Lower leg skin (tissue), 4 donors: ENCODE data around the gene MTARC2. TPM values are rescaled to one million over a fixed set of nuclear protein-coding genes. Genes with fewer than 3 reads are reported as not detected.

ENCODE experiments used
- DNase-seq, 2 donors: peaks; one replicate each; pipeline ENCODE4 v3.0.0-alpha.2; 2019; ENCODE audit warnings: low spot score in 2 of 2
- H3K4me3 ChIP-seq: fragments of 200-600 bp; sonication (generic); 2 replicates; pipeline ENCODE4 v1.5.1; 2017; ENCODE audit warnings: mild to moderate bottlenecking, low read depth; ENCODE audit not compliant: poor library complexity, severe bottlenecking
- POLR2A ChIP-seq, 2 donors: fragments of 450-650 bp; IDR thresholded peaks; one replicate each; pipeline ENCODE4 v1.6.1; 2016 to 2017; ENCODE audit warnings: antibody characterized with exemption in 2 of 2, mild to moderate bottlenecking in 1 of 2, moderate library complexity in 1 of 2
- WGBS, 2 donors: methylation state at CpG; one replicate each; pipeline ENCODE4 v1.1.5; 2018; 5-methylcytosine and 5-hydroxymethylcytosine counted together
- intact Hi-C: fragments of 100-400 bp; cut with DNase I; formaldehyde crosslinking; loops from one replicate; pipeline ENCODE4 v1.15.0; 2023; ENCODE audit warnings: low total_unique reads
- total RNA-seq, 4 donors: library from RNA; depleted of rRNA; stranded (reverse); fragments of >200 nt; gene quantifications; one replicate each; pipeline ENCODE4 v1.1.0, GENCODE V29; 2016
- TF ChIP-seq, protein P1 (sequence below), 3 donors: fragments of 450-650 bp; IDR thresholded peaks; one replicate each; pipeline ENCODE4 v1.5.1; 2016; ENCODE audit warnings: antibody characterized with exemption in 3 of 3, mild to moderate bottlenecking in 3 of 3, moderate library complexity in 2 of 3

MTARC2 gene
- total RNA-seq, 4 donors from 2014 or later = 4.3 to 8.6 (median 5.6) TPM

DNA sequence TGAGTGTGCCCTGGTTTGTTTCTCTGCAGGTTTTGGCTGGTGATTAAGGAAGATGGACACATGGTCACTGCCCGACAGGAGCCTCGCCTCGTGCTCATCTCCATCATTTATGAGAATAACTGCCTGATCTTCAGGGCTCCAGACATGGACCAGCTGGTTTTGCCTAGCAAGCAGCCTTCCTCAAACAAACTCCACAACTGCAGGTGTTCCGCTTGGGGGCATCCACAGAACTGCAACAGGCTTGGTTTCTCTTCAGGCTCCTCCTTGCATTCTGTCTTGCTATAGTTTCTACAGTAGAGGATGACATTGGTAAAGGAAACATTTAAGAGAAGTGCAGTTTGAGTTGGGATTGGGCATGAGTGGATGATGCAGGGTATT, 6.8 kb downstream of the MTARC2 start:
- WGBS, 2 donors = 90 to 96% methylated on average over 4 of the region's 4 CpGs
- no peak overlapping the region for H3K4me3 ChIP-seq
- intact Hi-C loops = no loop called here
- TF ChIP-seq POLR2A (IDR thresholded peaks at IDR 0.05) = no peak
- TF ChIP-seq, protein P1, sequence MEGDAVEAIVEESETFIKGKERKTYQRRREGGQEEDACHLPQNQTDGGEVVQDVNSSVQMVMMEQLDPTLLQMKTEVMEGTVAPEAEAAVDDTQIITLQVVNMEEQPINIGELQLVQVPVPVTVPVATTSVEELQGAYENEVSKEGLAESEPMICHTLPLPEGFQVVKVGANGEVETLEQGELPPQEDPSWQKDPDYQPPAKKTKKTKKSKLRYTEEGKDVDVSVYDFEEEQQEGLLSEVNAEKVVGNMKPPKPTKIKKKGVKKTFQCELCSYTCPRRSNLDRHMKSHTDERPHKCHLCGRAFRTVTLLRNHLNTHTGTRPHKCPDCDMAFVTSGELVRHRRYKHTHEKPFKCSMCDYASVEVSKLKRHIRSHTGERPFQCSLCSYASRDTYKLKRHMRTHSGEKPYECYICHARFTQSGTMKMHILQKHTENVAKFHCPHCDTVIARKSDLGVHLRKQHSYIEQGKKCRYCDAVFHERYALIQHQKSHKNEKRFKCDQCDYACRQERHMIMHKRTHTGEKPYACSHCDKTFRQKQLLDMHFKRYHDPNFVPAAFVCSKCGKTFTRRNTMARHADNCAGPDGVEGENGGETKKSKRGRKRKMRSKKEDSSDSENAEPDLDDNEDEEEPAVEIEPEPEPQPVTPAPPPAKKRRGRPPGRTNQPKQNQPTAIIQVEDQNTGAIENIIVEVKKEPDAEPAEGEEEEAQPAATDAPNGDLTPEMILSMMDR (IDR thresholded peaks at IDR 0.05) = no peak
- DNase-seq = no peak

DNA sequence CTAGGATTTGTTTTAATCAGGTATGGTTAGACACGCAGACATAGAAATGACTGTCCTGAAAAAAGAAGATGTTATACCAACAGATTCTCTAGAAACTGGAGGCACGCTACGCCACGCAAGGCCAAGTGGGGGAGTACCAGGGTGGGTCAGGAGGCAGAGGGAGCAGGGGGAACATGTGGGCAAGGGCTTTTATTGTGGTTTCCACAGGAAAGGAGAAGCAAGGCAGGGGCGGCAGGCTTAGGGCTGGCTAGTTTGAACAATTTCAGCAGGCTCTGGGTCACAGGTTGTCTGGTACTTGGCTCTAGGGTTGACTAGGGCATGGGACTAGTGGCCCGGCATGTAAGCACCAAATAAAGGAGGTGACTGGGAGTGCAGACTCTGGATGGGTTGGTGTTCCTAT, 7.2 kb downstream of the MTARC2 start:
- H3K4me3 ChIP-seq = no peak overlapping the region
- TF ChIP-seq POLR2A (IDR thresholded peaks at IDR 0.05) = no peak
- TF ChIP-seq, protein P1 (IDR thresholded peaks at IDR 0.05) = no peak
- no peak for DNase-seq
- WGBS, 2 donors = 90 to 93% methylated on average over 6 of the region's 6 CpGs
- intact Hi-C loops = no loop called here

DNA sequence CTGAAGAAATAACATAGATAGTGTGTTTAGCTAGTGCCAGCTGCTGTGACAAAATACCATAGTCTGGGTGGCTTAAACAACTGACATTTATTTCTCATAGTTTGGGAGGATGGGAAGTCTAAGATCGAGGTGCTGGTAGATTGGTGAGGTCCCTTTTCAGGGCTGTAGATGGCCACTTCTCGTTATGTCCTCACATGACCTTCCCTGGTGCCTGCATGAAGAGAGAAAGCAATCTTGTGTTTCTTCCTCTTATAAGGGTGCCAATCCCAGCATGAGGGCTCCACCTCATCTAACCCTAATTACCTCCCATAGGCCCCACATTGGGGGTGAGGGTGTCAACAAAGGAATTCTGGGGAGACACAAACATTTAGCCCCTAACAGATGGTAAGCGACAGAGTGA, 9.3 kb downstream of the MTARC2 start:
- no peak for DNase-seq
- no peak overlapping the region for H3K4me3 ChIP-seq
- 90 to 95% methylated on average over 3 of the region's 3 CpGs for WGBS, 2 donors
- TF ChIP-seq POLR2A (IDR thresholded peaks at IDR 0.05) = no peak
- TF ChIP-seq, protein P1 (IDR thresholded peaks at IDR 0.05) = no peak
- intact Hi-C loops = no loop called here

DNA sequence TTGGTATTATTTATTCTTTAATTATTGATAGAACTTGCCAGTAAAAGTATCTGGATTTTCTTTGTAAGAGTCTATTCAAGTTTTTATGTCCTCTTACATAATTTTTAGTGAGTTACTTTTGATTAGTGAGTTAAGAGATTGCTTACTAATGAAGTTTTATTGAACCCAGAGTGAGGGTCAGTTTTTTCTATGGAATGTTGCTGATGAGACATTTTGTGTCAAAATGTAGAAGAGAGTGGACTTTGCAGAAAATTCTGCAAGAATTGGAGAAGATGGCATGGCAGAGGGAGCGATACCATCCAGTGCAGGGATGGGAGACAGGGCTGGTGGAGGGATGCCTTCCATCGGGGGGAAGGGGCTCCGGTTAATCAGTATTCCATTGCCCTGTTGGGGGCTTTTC, 11.0 kb downstream of the MTARC2 start:
- no peak overlapping the region for H3K4me3 ChIP-seq
- intact Hi-C loops = no loop called here
- 91 to 95% methylated on average over 3 of the region's 3 CpGs for WGBS, 2 donors
- no peak for TF ChIP-seq POLR2A (IDR thresholded peaks at IDR 0.05)
- TF ChIP-seq, protein P1 (IDR thresholded peaks at IDR 0.05) = no peak
- no peak for DNase-seq

DNA sequence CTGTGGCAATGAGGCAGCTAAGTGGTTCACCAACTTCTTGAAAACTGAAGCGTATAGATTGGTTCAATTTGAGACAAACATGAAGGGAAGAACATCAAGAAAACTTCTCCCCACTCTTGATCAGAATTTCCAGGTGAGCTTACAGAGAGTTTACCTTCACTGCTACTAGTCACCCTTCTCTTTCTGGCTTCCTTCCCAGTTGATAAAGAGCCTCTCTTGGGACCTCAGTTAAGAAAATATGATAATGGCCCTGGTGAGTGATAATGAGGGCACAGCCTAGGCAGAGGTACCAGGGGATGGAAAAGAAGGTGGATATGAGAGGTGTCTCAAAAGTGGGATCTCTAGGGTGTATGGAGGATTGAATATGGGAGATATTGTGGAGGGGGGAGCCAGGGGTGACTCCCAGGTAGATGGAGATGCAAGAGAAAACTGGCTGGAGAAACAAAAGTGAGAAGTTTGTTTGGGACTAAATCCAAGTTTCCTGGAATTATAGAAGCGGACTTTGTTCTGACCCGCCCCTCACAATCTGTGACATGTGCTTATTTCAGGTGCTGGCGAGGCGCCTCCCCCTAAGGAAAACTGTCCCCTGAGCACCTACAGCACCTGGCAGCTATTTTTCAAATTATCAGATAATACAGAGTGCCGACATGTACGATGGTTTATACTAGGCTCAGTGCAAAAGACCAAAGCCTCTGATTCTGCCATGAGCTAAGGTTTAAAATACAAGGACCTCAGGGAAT, 13.7 kb downstream of the MTARC2 start:
- intact Hi-C loops = no loop called here
- TF ChIP-seq, protein P1 (IDR thresholded peaks at IDR 0.05) = no peak
- no peak for TF ChIP-seq POLR2A (IDR thresholded peaks at IDR 0.05)
- 68 to 79% methylated on average over 7 of the region's 7 CpGs for WGBS, 2 donors
- no peak overlapping the region for H3K4me3 ChIP-seq
- no peak for DNase-seq

DNA sequence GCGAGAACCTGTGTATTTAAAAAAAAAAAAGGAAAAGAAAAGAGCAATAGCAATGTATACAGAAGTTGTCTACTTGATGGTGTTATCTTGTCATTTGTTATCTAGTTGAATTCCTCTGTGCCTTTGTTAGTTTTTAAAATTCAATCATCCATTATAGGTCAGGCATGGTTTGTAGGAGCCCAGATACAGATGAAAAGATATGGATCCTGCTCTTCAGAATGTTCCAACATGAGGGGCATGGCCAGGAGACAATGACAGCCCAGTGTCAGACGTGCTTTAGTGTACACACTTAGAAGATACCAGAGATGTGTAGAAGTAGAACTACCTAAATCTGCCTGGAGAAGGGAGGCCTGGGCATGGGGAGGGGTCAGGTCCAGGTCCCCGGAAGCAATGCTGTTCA, 16.6 kb downstream of the MTARC2 start:
- TF ChIP-seq, protein P1 (IDR thresholded peaks at IDR 0.05) = no peak
- no peak for TF ChIP-seq POLR2A (IDR thresholded peaks at IDR 0.05)
- DNase-seq = no peak
- H3K4me3 ChIP-seq = no peak overlapping the region
- 92 to 94% methylated on average over 3 of the region's 3 CpGs for whole genome bisulfite sequencing, 2 donors
- intact Hi-C loops = no loop called here
